Omental fat pad (tissue), 4 donors: ENCODE results near the gene CTCFL. TPM values are rescaled to one million over a fixed set of nuclear protein-coding genes. Genes with fewer than 3 reads are reported as not detected.

ENCODE experiments used
- ATAC-seq: fragments of 150-250 bp; one replicate; pipeline ENCODE4 v1.9.1; 2016; ENCODE audit warnings: mild to moderate bottlenecking, moderate library complexity; ENCODE audit not compliant: low FRiP score
- DNase-seq: peaks from one replicate; pipeline ENCODE4 v3.0.0-alpha.2; 2019; ENCODE audit warnings: low spot score
- CTCF ChIP-seq, 3 donors: fragments of 450-650 bp; IDR thresholded peaks; one replicate each; pipeline ENCODE4 v1.5.1; 2016 to 2017; ENCODE audit warnings: antibody characterized with exemption in 3 of 3, mild to moderate bottlenecking in 3 of 3, moderate library complexity in 2 of 3
- total RNA-seq, 4 donors: library from RNA; depleted of rRNA; stranded (reverse); fragments of >200 nt; gene quantifications; one replicate each; pipeline ENCODE4 v1.1.0, GENCODE V29; 2016

The CTCFL gene
- total RNA-seq, 4 donors from 2014 or later = not detected

- DNase-seq = no peak
- no peak for ATAC-seq
- no peak for TF ChIP-seq CTCF (IDR thresholded peaks at IDR 0.05)
Measured at GRCh38 chr20:57559658-57560553, 35.0 kb upstream of the CTCFL start.

GRCh38 chr20:57559289-57559634 lies 34.3 kb upstream of the CTCFL start:
- TF ChIP-seq CTCF (IDR thresholded peaks at IDR 0.05) = no peak
- no peak for ATAC-seq

GRCh38 chr20:57558614-57559288 lies 33.8 kb upstream of the CTCFL start:
- ATAC-seq = no peak
- TF ChIP-seq CTCF (IDR thresholded peaks at IDR 0.05) = no peak
- DNase-seq = no peak

More at GRCh38 chr20:57559289-57559634, 34.3 kb upstream of the CTCFL start:
- DNase-seq = no peak

- ATAC-seq (no peak), DNase-seq (no peak)
- TF ChIP-seq CTCF (IDR thresholded peaks at IDR 0.05) = no peak
Measured at GRCh38 chr20:57557926-57558613, 33.1 kb upstream of the CTCFL start.

GRCh38 chr20:57556980-57557274 lies 32.0 kb upstream of the CTCFL start:
- no peak for DNase-seq
- no peak for ATAC-seq
- TF ChIP-seq CTCF (IDR thresholded peaks at IDR 0.05) = no peak

- DNase-seq (no peak), ATAC-seq (no peak)
- TF ChIP-seq CTCF (IDR thresholded peaks at IDR 0.05) = no peak
Measured at GRCh38 chr20:57555457-57556184, 30.7 kb upstream of the CTCFL start.
